UCSD-AML1 (cell line): ENCODE measurements around the gene ZNF326.

Experiments
- DNase-seq: peaks from one replicate; lab custom pipeline; 2025; ENCODE audit not compliant: unreplicated experiment; lab: John Stamatoyannopoulos, UW

Gene ZNF326

DNA sequence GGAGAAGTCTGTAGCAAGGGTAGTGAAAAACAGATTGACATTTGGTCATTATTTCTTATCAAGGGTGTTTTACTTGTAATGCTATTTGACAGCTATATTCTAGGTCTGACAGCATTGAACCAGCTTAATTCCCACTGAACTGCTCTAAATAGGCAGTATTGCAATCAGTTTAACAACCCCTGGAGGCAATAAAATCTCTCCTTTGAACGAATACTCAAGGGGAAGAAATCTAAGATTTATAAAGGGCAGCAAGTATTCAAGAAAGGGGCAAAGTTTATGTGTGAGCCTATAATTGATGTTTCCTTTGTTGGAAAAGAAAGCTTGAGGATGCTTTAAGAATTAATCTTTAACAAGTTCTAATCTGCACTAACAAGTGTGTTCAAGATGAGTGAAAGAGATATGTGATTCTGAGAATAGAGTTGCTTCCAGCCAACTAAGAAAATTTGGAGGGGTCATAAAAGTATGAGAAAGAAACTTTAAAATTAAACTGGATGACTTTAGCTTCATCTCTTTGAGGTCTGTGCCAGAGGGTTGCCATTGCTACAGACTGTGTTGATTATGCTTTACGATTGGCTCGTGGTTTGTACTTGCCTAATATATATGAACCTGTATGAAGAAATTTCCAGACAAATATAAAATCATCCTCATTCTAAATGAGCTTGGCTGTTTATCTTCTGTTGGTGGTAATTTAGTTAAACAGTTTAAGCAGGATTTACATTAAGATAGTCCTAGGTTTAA is 72.5 kb downstream of the ZNF326 start:
- no peak for DNase-seq

GRCh38 chr1:90068611-90069280 is 73.8 kb downstream of the ZNF326 start:
- DNase-seq: no peak

GRCh38 chr1:90074137-90074536 is 79.2 kb downstream of the ZNF326 start:
- no peak for DNase-seq

- no peak for DNase-seq
These were observed 79.7 kb downstream of the ZNF326 start for GRCh38 chr1:90074566-90074965.

DNA sequence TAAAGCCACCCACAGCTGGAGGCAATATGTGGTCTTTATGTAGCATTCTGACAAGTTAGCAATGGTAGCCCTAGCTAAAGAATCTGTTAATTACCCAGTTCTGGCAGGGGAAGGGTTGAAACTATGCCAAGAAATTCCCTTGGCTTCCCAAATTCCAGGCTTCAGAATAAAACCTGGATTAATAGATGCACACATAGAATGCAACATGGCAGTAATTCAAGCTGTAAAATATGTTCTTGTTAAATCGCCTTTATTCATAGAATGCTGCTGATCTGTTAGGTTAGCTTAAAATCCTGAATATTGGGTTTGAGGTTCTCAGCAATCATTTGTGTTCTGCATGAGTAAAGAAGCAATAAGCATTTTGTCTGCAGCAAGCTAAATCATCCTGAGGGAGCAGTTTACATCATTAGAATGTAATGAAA is 80.1 kb downstream of the ZNF326 start:
- no peak for DNase-seq

DNA sequence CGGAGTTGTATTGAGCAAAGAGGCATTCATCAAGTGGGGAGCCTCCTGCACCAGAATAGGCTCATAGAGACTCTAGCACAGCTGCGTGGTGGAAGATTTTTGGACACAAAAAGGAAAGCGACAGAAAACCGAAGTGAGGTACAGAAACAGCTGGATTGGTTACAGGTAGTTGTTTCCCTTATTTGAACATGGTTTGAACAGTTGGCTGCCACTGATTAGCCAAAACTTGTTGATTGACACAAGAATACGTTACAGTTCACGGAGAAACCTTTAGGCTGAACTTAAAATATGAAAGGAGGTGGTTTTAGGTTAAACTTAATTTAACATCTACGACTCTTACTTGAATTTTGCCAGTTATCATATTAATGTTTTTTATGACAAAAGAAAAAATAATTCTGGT is 89.1 kb downstream of the ZNF326 start:
- DNase-seq: no peak
